Activated T-helper 17 cell treated with anti-CD3 and anti-CD28 coated beads, Interleukin-2, amount 50 U/mL, for 72 hours (primary cell): ENCODE measurements around the gene CCNG1. TPM values are rescaled to one million over a fixed set of nuclear protein-coding genes. Genes with fewer than 3 reads are reported as not detected.

Experiments
- ATAC-seq: fragments of 150-1000 bp; cut with Tn5 transposase; replicated peaks from 2 replicates; pipeline ENCODE4 v1.10.0; 2021; ENCODE audit warnings: mild to moderate bottlenecking, moderate library complexity
- H3K27ac Mint-ChIP-seq: one replicate; pipeline ENCODE4 v1.8.0; 2022; ENCODE audit warnings: mixed read lengths
- H3K27me3 Mint-ChIP-seq: one replicate; pipeline ENCODE4 v1.8.0; 2022; ENCODE audit warnings: mixed read lengths
- H3K36me3 Mint-ChIP-seq: one replicate; pipeline ENCODE4 v1.8.0; 2022; ENCODE audit warnings: low read depth, mild to moderate bottlenecking, mixed read lengths
- H3K4me1 Mint-ChIP-seq: one replicate; pipeline ENCODE4 v1.8.0; 2022; ENCODE audit warnings: mixed read lengths
- H3K4me3 Mint-ChIP-seq: one replicate; pipeline ENCODE4 v1.8.0; 2022; ENCODE audit warnings: mild to moderate bottlenecking, mixed read lengths
- H3K9me3 Mint-ChIP-seq: one replicate; pipeline ENCODE4 v1.8.0; 2022; ENCODE audit warnings: mixed read lengths
- total RNA-seq, 2 donors: library from RNA; stranded (reverse); gene quantifications; one replicate each; pipeline ENCODE4 v1.2.3, GENCODE V29; 2022

Gene CCNG1
- total RNA-seq, 2 donors from 2014 or later: 198 to 200 TPM

GRCh38 chr5:163489745-163490075, 52.3 kb downstream of the CCNG1 start:
- no peak for ATAC-seq
- Mint-ChIP-seq H3K4me3 (no peak overlapping the region), H3K9me3 (no peaks in the 10 kb centered on the region), H3K36me3 (peaks cover 26% of the 10 kb centered on the region), H3K27me3 (no peaks in the 10 kb centered on the region), H3K27ac (no peak overlapping the region), H3K4me1 (no peaks in the 10 kb centered on the region)

Other genes starting within 250 kb of the CCNG1 start
- gene NUDCD2, start 22.5 kb downstream of the CCNG1 start, total RNA-seq: 10 to 100 TPM; 46.5 to 55.7 TPM
- gene HMMR, start 23.0 kb downstream of the CCNG1 start, total RNA-seq: 10 to 100 TPM; 68.0 to 79.8 TPM
- gene MAT2B, start 68.0 kb downstream of the CCNG1 start, total RNA-seq: 100 to 1,000 TPM in 1 of 2 donors, 10 to 100 TPM in 1; 80.0 to 127 TPM